Osteocyte (in vitro differentiated cells): ENCODE results near the gene KDM4C. TPM values are rescaled to one million over a fixed set of nuclear protein-coding genes. Genes with fewer than 3 reads are reported as not detected.

Experiments used
- DNase-seq: peaks from one replicate; pipeline ENCODE4 v3.0.0; 2021; ENCODE audit warnings: mixed read lengths; ENCODE audit not compliant: unreplicated experiment; ENCODE audit errors: extremely low spot score
- H3K27ac Mint-ChIP-seq: one replicate; pipeline ENCODE4 v1.8.0; 2021; ENCODE audit warnings: mild to moderate bottlenecking, mixed read lengths; ENCODE audit not compliant: unreplicated experiment
- H3K27me3 Mint-ChIP-seq: one replicate; pipeline ENCODE4 v1.8.0; 2021; ENCODE audit warnings: mixed read lengths; ENCODE audit not compliant: unreplicated experiment
- H3K36me3 Mint-ChIP-seq: one replicate; pipeline ENCODE4 v1.8.0; 2021; ENCODE audit warnings: mixed read lengths; ENCODE audit not compliant: unreplicated experiment
- H3K4me1 Mint-ChIP-seq: one replicate; pipeline ENCODE4 v1.8.0; 2021; ENCODE audit warnings: mixed read lengths; ENCODE audit not compliant: unreplicated experiment
- H3K4me3 Mint-ChIP-seq: one replicate; pipeline ENCODE4 v1.8.0; 2021; ENCODE audit warnings: mild to moderate bottlenecking, moderate library complexity, mixed read lengths; ENCODE audit not compliant: unreplicated experiment
- H3K9me3 Mint-ChIP-seq: one replicate; pipeline ENCODE4 v1.8.0; 2021; ENCODE audit warnings: mixed read lengths; ENCODE audit not compliant: unreplicated experiment
- total RNA-seq: library from RNA; stranded (reverse); gene quantifications from 2 replicates; pipeline ENCODE4 v1.2.1, GENCODE V29; 2021
- TF ChIP-seq, protein P1 (sequence below): fragments of 200-600 bp; sonication (generic); IDR thresholded peaks from 2 replicates; pipeline ENCODE4 v1.5.0; 2021; ENCODE audit warnings: antibody characterized with exemption, mild to moderate bottlenecking, moderate library complexity

The KDM4C gene
- total RNA-seq, 1 donor from 2014 or later, result 25.3 TPM

GRCh38 chr9:6869081-6869948 is 111.5 kb downstream of the KDM4C start:
- DNase-seq, result no peak
- H3K27ac Mint-ChIP-seq, result peak overlapping the region; percentile 81

GRCh38 chr9:6870149-6870548 is 112.4 kb downstream of the KDM4C start:
- peaks cover 9% of the 10 kb centered on the region for H3K4me1 Mint-ChIP-seq
- H3K9me3 Mint-ChIP-seq, result no peaks in the 10 kb centered on the region
- no peak overlapping the region for H3K4me3 Mint-ChIP-seq
- H3K36me3 Mint-ChIP-seq, result peaks cover 5% of the 10 kb centered on the region
- DNase-seq, result no peak
- H3K27me3 Mint-ChIP-seq, result no peaks in the 10 kb centered on the region
- TF ChIP-seq, protein P1, sequence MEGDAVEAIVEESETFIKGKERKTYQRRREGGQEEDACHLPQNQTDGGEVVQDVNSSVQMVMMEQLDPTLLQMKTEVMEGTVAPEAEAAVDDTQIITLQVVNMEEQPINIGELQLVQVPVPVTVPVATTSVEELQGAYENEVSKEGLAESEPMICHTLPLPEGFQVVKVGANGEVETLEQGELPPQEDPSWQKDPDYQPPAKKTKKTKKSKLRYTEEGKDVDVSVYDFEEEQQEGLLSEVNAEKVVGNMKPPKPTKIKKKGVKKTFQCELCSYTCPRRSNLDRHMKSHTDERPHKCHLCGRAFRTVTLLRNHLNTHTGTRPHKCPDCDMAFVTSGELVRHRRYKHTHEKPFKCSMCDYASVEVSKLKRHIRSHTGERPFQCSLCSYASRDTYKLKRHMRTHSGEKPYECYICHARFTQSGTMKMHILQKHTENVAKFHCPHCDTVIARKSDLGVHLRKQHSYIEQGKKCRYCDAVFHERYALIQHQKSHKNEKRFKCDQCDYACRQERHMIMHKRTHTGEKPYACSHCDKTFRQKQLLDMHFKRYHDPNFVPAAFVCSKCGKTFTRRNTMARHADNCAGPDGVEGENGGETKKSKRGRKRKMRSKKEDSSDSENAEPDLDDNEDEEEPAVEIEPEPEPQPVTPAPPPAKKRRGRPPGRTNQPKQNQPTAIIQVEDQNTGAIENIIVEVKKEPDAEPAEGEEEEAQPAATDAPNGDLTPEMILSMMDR, result no peak
- H3K27ac Mint-ChIP-seq, result no peak overlapping the region

More at GRCh38 chr9:6869081-6869948, 111.5 kb downstream of the KDM4C start:
- TF ChIP-seq, protein P1, result no peak
- Mint-ChIP-seq H3K36me3 (peaks cover 8% of the 10 kb centered on the region), H3K9me3 (peaks cover 5% of the 10 kb centered on the region), H3K4me3 (no peak overlapping the region), H3K27me3 (no peaks in the 10 kb centered on the region), H3K4me1 (peaks cover 9% of the 10 kb centered on the region)

DNA sequence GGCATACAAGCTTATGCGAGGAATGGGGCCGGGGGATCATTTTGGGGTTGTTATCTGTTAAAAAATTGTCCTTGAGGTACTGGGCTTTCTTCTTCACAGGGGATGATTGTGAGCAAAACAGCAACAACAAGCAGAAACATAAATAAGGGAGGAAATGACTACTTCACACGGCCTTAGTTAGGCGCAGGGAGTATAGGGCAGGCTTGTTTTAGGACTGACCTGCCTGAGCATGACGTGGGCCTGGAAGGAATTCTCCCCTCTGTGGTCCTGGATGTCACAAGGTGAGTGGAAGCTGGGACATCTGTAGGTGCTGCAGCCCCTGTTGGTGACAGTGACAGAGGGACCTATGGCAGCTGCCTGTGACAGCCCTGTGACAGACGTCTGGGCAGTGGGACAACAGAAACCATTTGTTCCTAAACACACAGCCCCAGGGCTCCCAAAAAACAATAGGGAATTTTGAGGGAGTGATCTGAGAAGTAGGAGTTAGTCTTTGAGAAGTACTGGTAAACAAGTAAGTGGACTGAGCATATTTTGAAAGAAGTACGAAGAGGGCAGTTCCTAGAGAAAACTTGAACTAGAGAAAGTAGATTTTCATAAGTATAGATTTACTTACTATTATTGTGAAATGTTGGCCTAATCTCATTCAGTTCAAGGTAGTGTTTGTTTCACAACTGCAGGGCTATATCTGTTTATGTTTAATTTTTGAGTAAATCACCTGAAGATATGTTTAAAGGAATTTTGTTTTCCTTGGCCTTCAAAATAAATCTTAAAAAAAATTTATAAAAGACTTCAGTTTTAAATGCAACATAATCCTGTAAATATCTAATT is 113.1 kb downstream of the KDM4C start:
- no peak overlapping the region for H3K27ac Mint-ChIP-seq
- DNase-seq, result no peak

GRCh38 chr9:6873857-6874256 is 116.1 kb downstream of the KDM4C start:
- H3K27me3 Mint-ChIP-seq, result no peaks in the 10 kb centered on the region

More for the DNA sequence above, 113.1 kb downstream of the KDM4C start:
- H3K27me3 Mint-ChIP-seq, result no peaks in the 10 kb centered on the region
- H3K4me3 Mint-ChIP-seq, result no peak overlapping the region
- TF ChIP-seq, protein P1, result no peak
- peaks cover 9% of the 10 kb centered on the region for H3K4me1 Mint-ChIP-seq
- H3K36me3 Mint-ChIP-seq, result peaks cover 5% of the 10 kb centered on the region
- no peaks in the 10 kb centered on the region for H3K9me3 Mint-ChIP-seq

More at GRCh38 chr9:6873857-6874256, 116.1 kb downstream of the KDM4C start:
- DNase-seq, result no peak
- Mint-ChIP-seq H3K4me1 (peaks cover 5% of the 10 kb centered on the region), H3K36me3 (no peaks in the 10 kb centered on the region), H3K4me3 (no peak overlapping the region), H3K9me3 (no peaks in the 10 kb centered on the region), H3K27ac (no peak overlapping the region)
- TF ChIP-seq, protein P1, result no peak
